GM10248 (cell line): ENCODE data around the gene EHBP1L1.

ENCODE experiments used
- CTCF ChIA-PET: fragments of 300-600 bp; sonication (Branson Sonifier 250); formaldehyde crosslinking; extraction: SDS; loops from one replicate; lab custom pipeline; 2021; ENCODE audit warnings: antibody characterized with exemption; lab: Yijun Ruan, JAX
- POLR2A ChIA-PET: fragments of 350-650 bp; sonication (Branson Sonifier 250); formaldehyde crosslinking; extraction: SDS; loops from one replicate; lab custom pipeline; 2020; ENCODE audit warnings: antibody characterized with exemption; lab: Yijun Ruan, JAX
- DNase-seq: peaks from one replicate; pipeline ENCODE4 v3.0.0; 2012; ENCODE audit errors: extremely low spot score
- TF ChIP-seq, protein P1 (sequence below): IDR thresholded peaks from 2 replicates; pipeline ENCODE4 v1.5.1; 2012; ENCODE audit warnings: mild to moderate bottlenecking, low read depth; ENCODE audit errors: extremely low read depth, missing control alignments, control extremely low read depth

EHBP1L1 gene

GRCh38 chr11:65542738-65543390 lies 33.0 kb upstream of the EHBP1L1 start:
- TF ChIP-seq, protein P1, sequence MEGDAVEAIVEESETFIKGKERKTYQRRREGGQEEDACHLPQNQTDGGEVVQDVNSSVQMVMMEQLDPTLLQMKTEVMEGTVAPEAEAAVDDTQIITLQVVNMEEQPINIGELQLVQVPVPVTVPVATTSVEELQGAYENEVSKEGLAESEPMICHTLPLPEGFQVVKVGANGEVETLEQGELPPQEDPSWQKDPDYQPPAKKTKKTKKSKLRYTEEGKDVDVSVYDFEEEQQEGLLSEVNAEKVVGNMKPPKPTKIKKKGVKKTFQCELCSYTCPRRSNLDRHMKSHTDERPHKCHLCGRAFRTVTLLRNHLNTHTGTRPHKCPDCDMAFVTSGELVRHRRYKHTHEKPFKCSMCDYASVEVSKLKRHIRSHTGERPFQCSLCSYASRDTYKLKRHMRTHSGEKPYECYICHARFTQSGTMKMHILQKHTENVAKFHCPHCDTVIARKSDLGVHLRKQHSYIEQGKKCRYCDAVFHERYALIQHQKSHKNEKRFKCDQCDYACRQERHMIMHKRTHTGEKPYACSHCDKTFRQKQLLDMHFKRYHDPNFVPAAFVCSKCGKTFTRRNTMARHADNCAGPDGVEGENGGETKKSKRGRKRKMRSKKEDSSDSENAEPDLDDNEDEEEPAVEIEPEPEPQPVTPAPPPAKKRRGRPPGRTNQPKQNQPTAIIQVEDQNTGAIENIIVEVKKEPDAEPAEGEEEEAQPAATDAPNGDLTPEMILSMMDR = no peak
- POLR2A ChIA-PET = no interaction called here
- CTCF ChIA-PET = interaction anchor here (0.7 to 6.1 kb wide), 7 partner anchors 11 to 52 kb away, joined by 3 to 86 read pairs (median 54); partner anchors contain the start of genes EHBP1L1, FAM89B, KCNK7 and LTBP3
- DNase-seq = no peak

DNA sequence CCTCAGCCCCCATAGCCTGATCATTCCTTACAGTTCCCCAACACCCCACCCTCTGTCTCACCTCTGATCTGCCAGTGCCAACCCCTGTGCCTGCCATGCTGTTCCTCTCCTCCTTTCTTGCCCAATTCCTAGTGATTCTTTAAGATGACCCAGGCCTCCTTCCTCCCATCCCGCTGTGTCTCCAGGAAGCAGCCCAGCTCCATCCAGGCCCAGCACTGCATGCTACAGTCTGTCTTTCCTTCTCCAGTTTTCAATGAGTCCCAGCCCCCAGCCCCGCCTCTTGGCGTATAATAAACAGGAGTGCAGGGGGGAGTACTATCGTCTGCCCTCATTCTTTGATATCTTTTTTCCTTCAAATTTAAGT lies 30.0 kb upstream of the EHBP1L1 start:
- no peak for DNase-seq
- TF ChIP-seq, protein P1 = no peak
- CTCF ChIA-PET = interaction anchor here (1.0 to 1.4 kb wide), 2 partner anchors 25 to 48 kb away, joined by 3 to 5 read pairs; no protein-coding TSS in a partner anchor
- POLR2A ChIA-PET = no interaction called here

- TF ChIP-seq, protein P1 = no peak
- CTCF ChIA-PET = interaction anchor here (1.0 to 1.4 kb wide), 4 partner anchors 21 to 47 kb away, joined by 3 to 5 read pairs (median 4); partner anchors contain the start of gene ZNRD2
- POLR2A ChIA-PET = interaction anchor here (0.6 to 1.0 kb wide), 3 partner anchors 15 to 121 kb away, joined by 3 to 6 read pairs (median 4); no protein-coding TSS in a partner anchor
- DNase-seq = peak; percentile 98
Measured at GRCh38 chr11:65546217-65546958, 29.5 kb upstream of the EHBP1L1 start.

DNA sequence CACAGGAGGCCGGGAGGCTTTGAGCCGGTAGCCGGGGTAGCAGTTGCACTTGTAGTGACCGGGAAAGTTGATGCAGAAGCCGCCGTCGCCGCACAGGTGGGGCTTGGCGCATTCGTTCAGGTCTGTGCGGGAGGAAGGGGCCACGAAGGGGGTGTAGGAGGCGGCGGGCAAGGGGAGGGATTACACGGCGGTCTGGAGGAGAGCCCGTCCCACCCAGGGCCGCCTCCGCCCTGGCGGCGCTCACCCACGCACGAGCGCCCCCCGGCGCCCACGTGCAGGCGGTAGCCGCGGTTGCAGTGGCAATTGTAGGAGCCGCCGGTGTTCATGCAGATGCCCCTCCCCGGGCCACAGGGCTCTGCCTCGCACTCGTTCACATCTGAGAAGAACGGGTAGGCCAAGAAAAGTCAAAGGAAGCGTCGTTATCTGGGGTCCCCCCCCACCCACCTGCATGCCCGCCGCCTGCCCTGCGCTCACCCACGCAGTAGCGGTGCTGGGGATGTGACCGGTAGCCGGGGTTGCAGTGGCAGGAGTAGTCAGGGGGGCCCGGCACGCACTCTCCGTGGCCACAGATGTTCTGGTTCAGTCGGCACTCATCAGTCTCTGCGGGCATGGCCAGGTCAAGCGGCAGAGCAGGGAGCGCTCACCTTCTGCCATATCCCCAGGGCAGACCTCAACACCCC lies 28.3 kb upstream of the EHBP1L1 start:
- TF ChIP-seq, protein P1 = no peak
- ChIA-PET POLR2A (no interaction called here), CTCF (interaction anchor here (1.1 to 1.9 kb wide), 3 partner anchors 20 to 40 kb away, joined by 4 to 6 read pairs (median 4); partner anchors contain the start of gene ZNRD2)

DNA sequence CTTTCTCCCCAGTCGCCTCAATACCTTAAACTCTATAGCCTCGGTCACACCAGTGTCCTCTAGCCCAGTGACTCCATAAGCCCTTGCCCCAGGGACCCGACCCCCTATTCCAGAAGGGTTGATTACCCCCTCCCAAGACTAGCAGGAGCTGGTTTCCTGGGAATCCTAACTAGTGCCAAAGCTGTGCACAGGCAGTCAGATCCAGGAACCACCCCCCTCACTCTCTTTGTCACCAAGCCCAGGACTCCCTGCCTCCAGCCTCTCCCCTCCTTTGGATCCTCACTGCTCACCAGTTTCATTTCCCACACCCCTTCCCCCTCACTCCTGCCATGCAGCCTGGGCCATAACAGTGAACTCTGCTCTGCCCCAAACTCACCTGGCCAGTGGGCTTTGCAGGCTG lies 27.5 kb upstream of the EHBP1L1 start:
- TF ChIP-seq, protein P1 = no peak
- no peak for DNase-seq
- ChIA-PET POLR2A (no interaction called here), CTCF (interaction anchor here (0.9 to 1.9 kb wide), 5 partner anchors 8 to 131 kb away, joined by 3 to 6 read pairs (median 5); no protein-coding TSS in a partner anchor)

More for the DNA sequence above, 28.3 kb upstream of the EHBP1L1 start:
- no peak for DNase-seq

GRCh38 chr11:65549096-65549495 lies 26.8 kb upstream of the EHBP1L1 start:
- ChIA-PET POLR2A (no interaction called here), CTCF (interaction anchor here (0.7 to 1.9 kb wide), 6 partner anchors 9 to 132 kb away, joined by 3 to 6 read pairs (median 4); no protein-coding TSS in a partner anchor)
- TF ChIP-seq, protein P1 = no peak
- no peak for DNase-seq
